22Rv1 (cell line): ENCODE measurements around the gene CARF.

Experiments used
- H3K27ac ChIP-seq: fragments of 450-650 bp; 2 replicates; pipeline ENCODE4 v1.5.1; 2017
- CTCF ChIP-seq: fragments of 450-650 bp; IDR thresholded peaks from 2 replicates; pipeline ENCODE4 v1.5.1; 2017; ENCODE audit warnings: mild to moderate bottlenecking
- ZFX ChIP-seq: fragments of 450-650 bp; IDR thresholded peaks from 2 replicates; pipeline ENCODE4 v1.6.1; 2017; ENCODE audit warnings: antibody characterized with exemption, borderline replicate concordance

CARF gene, protein sequence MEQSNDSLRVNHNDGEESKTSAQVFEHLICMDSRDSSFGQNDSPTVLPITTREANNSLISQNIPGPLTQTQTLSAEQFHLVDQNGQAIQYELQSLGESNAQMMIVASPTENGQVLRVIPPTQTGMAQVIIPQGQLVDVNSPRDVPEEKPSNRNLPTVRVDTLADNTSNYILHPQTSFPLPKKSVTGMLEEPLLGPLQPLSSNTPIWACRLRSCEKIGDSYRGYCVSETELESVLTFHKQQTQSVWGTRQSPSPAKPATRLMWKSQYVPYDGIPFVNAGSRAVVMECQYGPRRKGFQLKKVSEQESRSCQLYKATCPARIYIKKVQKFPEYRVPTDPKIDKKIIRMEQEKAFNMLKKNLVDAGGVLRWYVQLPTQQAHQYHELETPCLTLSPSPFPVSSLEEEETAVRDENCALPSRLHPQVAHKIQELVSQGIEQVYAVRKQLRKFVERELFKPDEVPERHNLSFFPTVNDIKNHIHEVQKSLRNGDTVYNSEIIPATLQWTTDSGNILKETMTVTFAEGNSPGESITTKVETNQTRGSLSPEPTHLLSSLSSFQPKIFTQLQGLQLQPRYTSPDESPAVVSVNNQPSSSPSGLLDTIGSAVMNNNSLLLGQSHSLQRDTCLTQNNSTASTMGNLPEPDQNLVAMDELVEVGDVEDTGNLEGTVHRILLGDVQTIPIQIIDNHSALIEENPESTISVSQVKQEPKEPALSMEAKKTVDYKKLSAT

DNA sequence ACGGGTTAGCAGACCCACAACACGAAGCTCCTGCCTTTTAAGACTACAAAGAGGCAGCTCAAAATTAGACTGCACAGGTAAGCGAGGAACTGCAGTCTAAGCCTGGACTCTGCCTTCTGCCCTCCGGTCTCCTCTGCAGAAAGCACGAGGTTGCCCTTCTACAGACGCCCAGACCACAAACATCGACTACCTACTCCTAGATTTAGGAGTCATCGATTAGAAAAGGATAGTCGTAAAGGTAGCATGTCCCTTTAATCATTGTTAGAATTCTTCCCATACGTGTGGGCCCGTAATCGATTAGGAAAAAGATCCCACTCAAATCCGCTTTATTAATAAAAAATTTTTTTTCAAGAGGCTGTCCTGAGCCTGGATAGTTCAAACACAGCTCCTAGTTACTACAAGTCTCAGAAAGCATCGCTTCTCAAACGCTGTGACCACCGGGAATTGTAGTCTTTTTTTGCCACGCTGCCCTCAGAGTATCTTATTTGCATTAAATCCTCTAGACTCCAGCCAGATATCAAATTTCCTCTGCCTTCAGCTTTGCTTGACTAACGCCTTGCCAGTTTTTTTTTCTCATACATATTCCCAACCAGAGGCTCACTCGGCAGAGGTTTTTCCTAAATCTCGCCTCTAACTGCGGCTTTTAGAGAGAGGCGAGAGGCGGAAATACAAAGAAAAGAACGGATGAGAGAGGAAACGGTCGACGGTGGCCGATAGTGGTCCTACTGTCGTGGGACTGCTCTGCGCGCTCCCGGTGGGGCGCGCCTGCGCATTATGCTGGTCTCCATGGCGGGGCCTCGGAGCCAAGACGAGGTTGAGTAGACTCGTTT lies at the start of gene CARF, which contains the start of gene WDR12:
Gene CARF, plus strand, starts transcription at position 764 of the 830 bp plus-strand sequence. CDS start 29,628 bp downstream, outside the sequence.
Gene WDR12, minus strand, starts transcription at position 162 of the 830 bp plus-strand sequence. CDS start 197 bp downstream, outside the sequence.
- no peak for TF ChIP-seq ZFX
- TF ChIP-seq CTCF, result no peak
- H3K27ac ChIP-seq, result peak within 1 kb of the TSS; percentile 97

DNA sequence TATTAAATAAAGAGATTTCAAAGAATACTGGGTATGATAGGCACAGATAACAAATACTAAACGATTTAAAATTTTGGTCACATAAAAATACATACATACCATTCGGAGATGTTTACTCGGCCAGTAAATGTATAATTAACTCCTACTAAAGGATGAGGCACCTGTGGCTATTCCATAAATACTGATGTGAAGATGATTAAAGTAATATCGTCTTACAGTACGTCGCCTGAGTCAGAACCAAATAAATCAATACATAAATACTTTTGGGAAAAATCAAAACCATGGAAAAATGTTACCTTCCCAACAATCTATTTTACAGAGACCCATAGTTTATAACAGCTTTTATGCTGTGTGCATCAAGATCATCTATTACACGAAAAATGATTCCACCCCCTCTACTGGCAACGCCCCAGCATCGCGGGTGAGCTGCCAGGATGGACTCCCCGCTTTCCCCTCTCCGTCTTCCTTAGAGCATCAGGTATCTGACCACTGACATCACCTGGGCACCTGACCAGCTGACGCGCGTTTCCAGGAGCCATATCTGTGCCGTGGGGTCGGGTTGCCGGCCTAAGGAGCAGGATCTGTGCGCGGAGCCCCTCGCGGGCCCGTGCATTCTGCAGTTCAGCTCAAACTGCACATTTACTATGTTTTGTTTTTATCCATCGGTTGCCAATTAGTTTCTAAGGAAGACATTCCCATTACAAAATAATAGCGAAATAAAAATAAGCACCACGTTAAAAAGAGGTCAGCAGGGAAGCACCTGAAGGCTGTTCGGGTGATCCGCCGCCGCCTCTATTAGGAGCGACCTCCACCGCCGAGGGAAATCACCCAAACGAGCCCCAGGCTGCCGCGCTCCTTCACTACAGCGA lies 41.4 kb upstream of the CARF start:
- H3K27ac ChIP-seq, result peak overlapping the region; percentile 88
- TF ChIP-seq CTCF (peak; percentile 18; the same call in 1 of the 2 replicates), ZFX (no peak)

DNA sequence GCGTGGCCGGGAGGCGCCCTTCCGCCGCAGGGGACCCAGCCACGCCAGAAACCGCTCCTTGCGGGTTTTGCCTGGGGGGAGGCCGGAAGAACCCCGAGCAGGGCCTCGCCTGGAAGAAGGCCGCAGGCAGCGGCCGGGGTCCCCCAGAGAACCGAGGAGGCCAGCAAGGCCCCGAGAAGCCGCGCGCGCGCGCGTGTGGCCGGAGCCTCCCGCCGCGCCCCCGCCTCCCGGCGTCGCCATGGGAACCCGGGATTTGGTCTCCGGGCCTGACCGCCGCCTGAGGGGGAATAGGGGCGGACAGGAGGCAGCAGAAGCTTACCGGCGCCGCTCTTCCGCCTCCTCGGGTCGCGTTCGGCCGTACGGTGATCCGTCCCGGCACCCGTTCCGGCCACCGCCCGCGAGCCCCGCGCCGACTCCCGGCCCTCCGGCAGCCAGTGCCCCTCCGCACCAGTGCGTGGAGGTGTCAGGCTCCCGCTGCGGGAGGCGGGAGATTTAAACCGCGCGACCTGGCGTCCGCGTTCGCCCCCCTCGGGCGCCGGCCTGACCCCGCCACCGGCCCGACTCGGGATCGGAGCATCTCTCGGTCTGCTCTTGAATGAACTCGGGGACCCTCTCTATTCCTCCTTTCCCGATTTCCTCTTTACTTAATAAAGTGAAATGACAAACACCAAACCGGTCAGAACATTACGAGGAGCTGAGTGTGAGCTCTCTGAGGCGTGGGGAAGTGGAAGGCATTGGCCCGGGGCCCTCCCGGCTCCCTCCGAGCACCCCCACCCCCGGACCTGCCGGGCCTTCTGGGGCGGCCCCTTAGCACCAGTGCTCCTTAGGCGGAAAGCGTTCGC lies 40.6 kb upstream of the CARF start, which contains the start of gene ICA1L:
Gene ICA1L, minus strand, starts transcription at position 467 of the 842 bp plus-strand sequence. CDS start 42,757 bp downstream, outside the sequence.
- peak within 1 kb of the TSS; percentile 88 for H3K27ac ChIP-seq
- TF ChIP-seq ZFX (no peak), CTCF (no peak)

DNA sequence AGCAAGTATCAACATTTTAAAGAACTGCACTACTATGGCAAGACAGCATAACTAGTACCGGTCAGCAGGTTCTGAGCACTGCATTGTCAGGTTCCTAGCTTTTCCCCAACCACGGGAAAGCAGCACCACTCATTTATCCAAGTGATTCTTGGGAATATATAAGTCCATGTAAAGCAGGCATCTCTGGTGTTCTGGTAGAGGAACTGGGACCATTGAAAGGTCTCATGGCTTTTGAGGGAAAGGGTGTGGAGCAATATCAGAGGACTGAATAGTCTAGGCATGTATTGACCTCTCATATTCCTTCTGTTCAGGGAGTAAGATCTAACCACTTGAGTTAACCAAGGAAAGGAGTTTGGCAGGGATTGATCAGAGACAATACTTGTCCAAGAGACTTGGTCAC lies 34.4 kb upstream of the CARF start:
- TF ChIP-seq ZFX (no peak), CTCF (no peak)
- H3K27ac ChIP-seq, result no peak overlapping the region

DNA sequence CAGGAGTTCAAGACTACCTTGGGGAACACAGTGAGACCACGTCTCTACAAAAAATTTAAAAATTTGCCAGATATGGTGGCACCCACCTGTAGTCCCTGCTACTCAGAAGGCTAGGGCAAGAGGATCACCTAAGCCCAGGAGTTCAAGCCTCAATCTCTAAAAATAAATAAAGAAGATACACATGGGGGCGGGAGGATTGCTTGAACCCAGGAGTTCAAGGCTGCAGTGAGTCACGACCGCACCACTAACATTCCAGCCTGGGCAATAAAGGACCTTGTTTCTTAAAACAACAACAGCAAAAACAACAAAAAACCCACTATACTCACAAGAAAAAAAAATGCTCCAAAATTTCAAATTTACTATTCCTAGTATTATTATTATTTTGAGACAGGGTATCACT lies 30.5 kb upstream of the CARF start:
- no peak overlapping the region for H3K27ac ChIP-seq
- TF ChIP-seq ZFX, result no peak

DNA sequence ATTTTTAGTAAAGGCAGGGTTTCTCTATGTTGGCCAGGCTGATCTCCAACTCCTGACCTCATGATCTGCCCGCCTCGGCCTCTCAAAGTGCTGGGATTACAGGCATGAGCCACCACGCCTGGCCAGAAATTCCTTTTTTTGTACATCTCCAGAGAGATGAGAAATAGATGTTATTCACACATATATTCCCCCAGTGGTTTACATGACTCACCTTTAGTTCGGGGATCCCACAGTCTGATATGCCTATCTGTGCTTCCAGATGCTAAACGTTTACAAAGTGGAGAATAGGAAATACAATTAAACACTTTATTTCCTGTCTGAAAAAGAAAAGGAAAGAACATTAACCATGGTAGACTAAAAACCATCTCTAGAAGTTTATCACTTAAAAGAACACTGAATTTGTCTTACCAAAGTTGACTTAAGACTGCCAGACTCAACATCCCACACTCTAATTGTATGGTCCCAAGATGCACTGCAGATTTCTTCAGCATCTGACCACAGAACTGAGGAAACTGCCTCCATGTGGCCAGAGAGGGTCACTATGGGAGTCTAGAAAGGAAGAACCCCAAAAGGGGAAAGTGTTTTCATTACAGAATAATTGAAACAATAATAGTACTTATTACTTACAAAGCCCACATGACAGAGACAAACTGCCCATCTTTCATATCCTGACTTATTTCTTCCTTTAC lies 27.9 kb upstream of the CARF start:
- TF ChIP-seq ZFX, result no peak
- no peak for TF ChIP-seq CTCF
- no peak overlapping the region for H3K27ac ChIP-seq
